OCI-LY7 (cell line): ENCODE measurements around the gene PRRT1B. TPM values are rescaled to one million over a fixed set of nuclear protein-coding genes. Genes with fewer than 3 reads are reported as not detected.

Source experiments
- BruUV-seq: library from RNA; stranded (reverse); fragments of 400-500 nt; replicated peaks from 2 replicates; lab custom pipeline; 2021; lab: Mats Ljungman, UMichigan
- CTCF ChIA-PET: fragments of 300-600 bp; sonication (Branson Sonifier 250); formaldehyde crosslinking; loops from one replicate; lab custom pipeline; 2022; ENCODE audit warnings: antibody characterized with exemption; ENCODE audit not compliant: unreplicated experiment; lab: Charles Lee
- POLR2A ChIA-PET: fragments of 300-600 bp; sonication (Branson Sonifier 250); formaldehyde crosslinking; loops from one replicate; lab custom pipeline; 2022; ENCODE audit warnings: antibody characterized with exemption; lab: Charles Lee
- DNase-seq: peaks from one replicate; pipeline ENCODE4 v3.0.0-alpha.2; 2015; ENCODE audit warnings: low spot score
- H2AFZ ChIP-seq: fragments of 200-600 bp; sonication (generic), shearing (Covaris generic); 2 replicates; pipeline ENCODE4 v1.6.1; 2014; ENCODE audit warnings: mild to moderate bottlenecking, antibody characterized with exemption, low read length, moderate library complexity
- H3K27ac ChIP-seq: fragments of 200-600 bp; sonication (generic); 2 replicates; pipeline ENCODE4 v1.5.1; 2014; ENCODE audit warnings: mixed run types, low read depth, mild to moderate bottlenecking, moderate library complexity, low read length, inconsistent platforms; ENCODE audit not compliant: poor library complexity, severe bottlenecking
- H3K36me3 ChIP-seq: fragments of 200-600 bp; sonication (generic); 2 replicates; pipeline ENCODE4 v1.6.1; 2014; ENCODE audit warnings: mild to moderate bottlenecking, antibody characterized with exemption, low read length, moderate library complexity, mixed read lengths; ENCODE audit not compliant: insufficient read depth
- H3K4me1 ChIP-seq: fragments of 200-600 bp; sonication (generic); 2 replicates; pipeline ENCODE4 v1.5.1; 2014; ENCODE audit warnings: mild to moderate bottlenecking, low read length; ENCODE audit not compliant: insufficient read depth, poor library complexity, severe bottlenecking
- H3K4me2 ChIP-seq: fragments of 200-600 bp; sonication (generic); 2 replicates; pipeline ENCODE4 v1.6.1; 2014; ENCODE audit warnings: mild to moderate bottlenecking, low read length
- H3K4me3 ChIP-seq: fragments of 200-600 bp; sonication (generic); 2 replicates; pipeline ENCODE4 v1.5.1; 2014; ENCODE audit warnings: mild to moderate bottlenecking, low read depth, low read length; ENCODE audit not compliant: poor library complexity, severe bottlenecking
- H3K79me2 ChIP-seq: fragments of 200-600 bp; sonication (generic); 2 replicates; pipeline ENCODE4 v1.6.1; 2016; ENCODE audit warnings: low read depth, mild to moderate bottlenecking, low read length, moderate library complexity, mixed read lengths; ENCODE audit not compliant: insufficient read depth
- H3K9me2 ChIP-seq: fragments of 200-600 bp; sonication (generic); 2 replicates; pipeline ENCODE4 v1.6.1; 2016; ENCODE audit warnings: mild to moderate bottlenecking, low read length, mixed read lengths; ENCODE audit not compliant: insufficient read depth
- H3K9me3 ChIP-seq: fragments of 200-600 bp; sonication (generic); 2 replicates; pipeline ENCODE4 v1.6.1; 2014; ENCODE audit warnings: mild to moderate bottlenecking, mixed run types, low read length, mixed read lengths
- H4K20me1 ChIP-seq: fragments of 200-600 bp; sonication (generic); 2 replicates; pipeline ENCODE4 v1.6.1; 2014; ENCODE audit warnings: mild to moderate bottlenecking, antibody characterized with exemption, low read length, moderate library complexity, mixed read lengths; ENCODE audit not compliant: insufficient read depth
- EZH2phosphoT487 ChIP-seq: fragments of 200-600 bp; sonication (generic); IDR thresholded peaks from 2 replicates; pipeline ENCODE4 v1.6.1; 2018; ENCODE audit warnings: low read depth, borderline replicate concordance, mild to moderate bottlenecking, mixed run types, antibody characterized with exemption, low read length, moderate library complexity, mixed read lengths
- intact Hi-C: fragments of 100-400 bp; cut with micrococcal nuclease; formaldehyde crosslinking; loops from one replicate; pipeline ENCODE4 v1.10.0; 2022; ENCODE audit not compliant: unreplicated experiment
- total RNA-seq, 2 experiments: library from RNA; depleted of rRNA in 1 of 2; stranded (reverse); fragments of >200 nt in 1 of 2; shearing (Covaris generic) in 1 of 2; gene quantifications; 2 replicates each; pipeline ENCODE4 v1.2.3, GENCODE V29; 2014 to 2022
- TF ChIP-seq, protein P1 (sequence below): fragments of 200-600 bp; sonication (generic); conservative IDR thresholded peaks from 2 replicates; pipeline ENCODE4 v1.5.1; 2014; ENCODE audit warnings: mild to moderate bottlenecking, antibody characterized with exemption, low read length, moderate library complexity, mixed read lengths

PRRT1B gene
- total RNA-seq, 2 experiments from 2014 or later: not detected

- TF ChIP-seq, protein P1, sequence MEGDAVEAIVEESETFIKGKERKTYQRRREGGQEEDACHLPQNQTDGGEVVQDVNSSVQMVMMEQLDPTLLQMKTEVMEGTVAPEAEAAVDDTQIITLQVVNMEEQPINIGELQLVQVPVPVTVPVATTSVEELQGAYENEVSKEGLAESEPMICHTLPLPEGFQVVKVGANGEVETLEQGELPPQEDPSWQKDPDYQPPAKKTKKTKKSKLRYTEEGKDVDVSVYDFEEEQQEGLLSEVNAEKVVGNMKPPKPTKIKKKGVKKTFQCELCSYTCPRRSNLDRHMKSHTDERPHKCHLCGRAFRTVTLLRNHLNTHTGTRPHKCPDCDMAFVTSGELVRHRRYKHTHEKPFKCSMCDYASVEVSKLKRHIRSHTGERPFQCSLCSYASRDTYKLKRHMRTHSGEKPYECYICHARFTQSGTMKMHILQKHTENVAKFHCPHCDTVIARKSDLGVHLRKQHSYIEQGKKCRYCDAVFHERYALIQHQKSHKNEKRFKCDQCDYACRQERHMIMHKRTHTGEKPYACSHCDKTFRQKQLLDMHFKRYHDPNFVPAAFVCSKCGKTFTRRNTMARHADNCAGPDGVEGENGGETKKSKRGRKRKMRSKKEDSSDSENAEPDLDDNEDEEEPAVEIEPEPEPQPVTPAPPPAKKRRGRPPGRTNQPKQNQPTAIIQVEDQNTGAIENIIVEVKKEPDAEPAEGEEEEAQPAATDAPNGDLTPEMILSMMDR: no peak
- no peak for TF ChIP-seq EZH2phosphoT487
- Histone ChIP-seq H2AFZ (no peak overlapping the region), H3K27ac (no peak overlapping the region), H3K4me1 (peaks cover 7% of the 10 kb centered on the region), H3K4me3 (no peak overlapping the region), H4K20me1 (no peaks in the 10 kb centered on the region), H3K36me3 (peaks cover 78% of the 10 kb centered on the region), H3K79me2 (no peaks in the 10 kb centered on the region; the same call in 1 of the 2 replicates), H3K4me2 (no peak overlapping the region), H3K9me3 (no peaks in the 10 kb centered on the region), H3K9me2 (no peaks in the 10 kb centered on the region)
- DNase-seq: no peak
- ChIA-PET CTCF (no interaction called here), POLR2A (no interaction called here)
- BruUV-seq: no TSS peak
- intact Hi-C loops: no loop called here
These were observed 19.4 kb upstream of the PRRT1B start for GRCh38 chr9:131525643-131526565.

GRCh38 chr9:131528186-131528585 is 17.1 kb upstream of the PRRT1B start:
- Histone ChIP-seq H2AFZ (no peak overlapping the region), H4K20me1 (no peaks in the 10 kb centered on the region), H3K36me3 (peaks cover 60% of the 10 kb centered on the region), H3K9me2 (no peaks in the 10 kb centered on the region), H3K4me2 (no peak overlapping the region), H3K9me3 (no peaks in the 10 kb centered on the region), H3K4me1 (peaks cover 7% of the 10 kb centered on the region), H3K79me2 (no peaks in the 10 kb centered on the region; the same call in 1 of the 2 replicates), H3K27ac (no peak overlapping the region), H3K4me3 (no peak overlapping the region)
- no peak for TF ChIP-seq EZH2phosphoT487
- TF ChIP-seq, protein P1: no peak
- no peak for DNase-seq
- POLR2A ChIA-PET: no interaction called here
- intact Hi-C loops: no loop called here
- TSS peak; percentile 31 for BruUV-seq
- CTCF ChIA-PET: no interaction called here
